Measurements from ENCODE around the gene SEMA6B. TPM values are rescaled to one million over a fixed set of nuclear protein-coding genes. Genes with fewer than 3 reads are reported as not detected.
"Not testable (repeated sequence)": the region's sequence is repeated elsewhere in the genome, so short reads cannot be mapped to it uniquely, and the experiment has no call there.

The SEMA6B gene
- total RNA-seq, 2 donors from 2014 or later: 28.9 to 67.8 TPM

GRCh38 chr19:4542896-4543841 is 16.3 kb downstream of the SEMA6B start:
- H3K4me1 Mint-ChIP-seq: peaks cover 6% of the 10 kb centered on the region
- H3K27ac ChIP-seq (ENCODE audit: low read depth, low read length): no peak overlapping the region
- H3K9me3 ChIP-seq (ENCODE audit: control insufficient read depth, low read length): peaks cover 6% of the 10 kb centered on the region
- no peak overlapping the region for H3K27ac Mint-ChIP-seq
- H3K9me3 Mint-ChIP-seq: peaks cover 4% of the 10 kb centered on the region
- no peaks in the 10 kb centered on the region for H3K36me3 ChIP-seq (ENCODE audit: control insufficient read depth, insufficient read depth, low read length)
- H3K36me3 Mint-ChIP-seq (ENCODE audit: low read depth): peaks cover 6% of the 10 kb centered on the region
- WGBS, 2 experiments (ENCODE audit: insufficient coverage in 1 of 2, insufficient read length in 1 of 2): 95 to 96% methylated on average over 32 to 77 of the region's 77 CpGs
- H3K27me3 Mint-ChIP-seq (ENCODE audit: insufficient read depth): no peaks in the 10 kb centered on the region
- no peak overlapping the region for H3K4me3 ChIP-seq (ENCODE audit: low read length)
- peaks cover 3% of the 10 kb centered on the region for H3K4me1 ChIP-seq (ENCODE audit: control insufficient read depth, insufficient read depth, low read length)
- no peaks in the 10 kb centered on the region for H3K27me3 ChIP-seq (ENCODE audit: control insufficient read depth, insufficient read depth, low read length, poor library complexity, severe bottlenecking)
- H3K9ac ChIP-seq (ENCODE audit: extremely low read depth, low read length, poor library complexity, severe bottlenecking): no peak overlapping the region
- TF ChIP-seq CTCF (conservative IDR thresholded peaks at IDR 0.05): no peak
- DNase-seq: no peak
- H3K4me3 Mint-ChIP-seq: no peak overlapping the region

GRCh38 chr19:4541806-4542145 is 17.7 kb downstream of the SEMA6B start:
- not testable (repeated sequence) for H3K4me3 Mint-ChIP-seq; H3K27me3 ChIP-seq (ENCODE audit: control insufficient read depth, insufficient read depth, low read length, poor library complexity, severe bottlenecking); H3K27ac ChIP-seq (ENCODE audit: low read depth, low read length); DNase-seq; H3K4me1 ChIP-seq (ENCODE audit: control insufficient read depth, insufficient read depth, low read length); H3K36me3 Mint-ChIP-seq (ENCODE audit: low read depth); H3K9me3 ChIP-seq (ENCODE audit: control insufficient read depth, low read length); H3K27ac Mint-ChIP-seq; H3K36me3 ChIP-seq (ENCODE audit: control insufficient read depth, insufficient read depth, low read length); H3K9ac ChIP-seq (ENCODE audit: extremely low read depth, low read length, poor library complexity, severe bottlenecking); H3K4me3 ChIP-seq (ENCODE audit: low read length); H3K4me1 Mint-ChIP-seq; H3K9me3 Mint-ChIP-seq; H3K27me3 Mint-ChIP-seq (ENCODE audit: insufficient read depth)
- 95 to 97% methylated on average over 10 to 12 of the region's 12 CpGs for WGBS, 2 experiments (ENCODE audit: insufficient coverage in 1 of 2, insufficient read length in 1 of 2)

- H3K27me3 Mint-ChIP-seq (ENCODE audit: insufficient read depth): no peaks in the 10 kb centered on the region
- H3K36me3 Mint-ChIP-seq (ENCODE audit: low read depth): no peaks in the 10 kb centered on the region
- no peaks in the 10 kb centered on the region for H3K36me3 ChIP-seq (ENCODE audit: control insufficient read depth, insufficient read depth, low read length)
- no peak overlapping the region for H3K4me3 ChIP-seq (ENCODE audit: low read length)
- no peak for TF ChIP-seq CTCF (conservative IDR thresholded peaks at IDR 0.05)
- no peaks in the 10 kb centered on the region for H3K27me3 ChIP-seq (ENCODE audit: control insufficient read depth, insufficient read depth, low read length, poor library complexity, severe bottlenecking)
- no peak overlapping the region for H3K4me3 Mint-ChIP-seq
- H3K9ac ChIP-seq (ENCODE audit: extremely low read depth, low read length, poor library complexity, severe bottlenecking): no peak overlapping the region
- peaks cover 6% of the 10 kb centered on the region for H3K4me1 Mint-ChIP-seq
- no peak for DNase-seq
- H3K9me3 ChIP-seq (ENCODE audit: control insufficient read depth, low read length): peaks cover 6% of the 10 kb centered on the region
- WGBS, 2 experiments (ENCODE audit: insufficient coverage in 1 of 2, insufficient read length in 1 of 2): 92 to 94% methylated on average over 11 to 12 of the region's 12 CpGs
- H3K9me3 Mint-ChIP-seq: peaks cover 4% of the 10 kb centered on the region
- no peak overlapping the region for H3K27ac ChIP-seq (ENCODE audit: low read depth, low read length)
- H3K4me1 ChIP-seq (ENCODE audit: control insufficient read depth, insufficient read depth, low read length): peaks cover 3% of the 10 kb centered on the region
- no peak overlapping the region for H3K27ac Mint-ChIP-seq
Measured at GRCh38 chr19:4541114-4541805, 18.2 kb downstream of the SEMA6B start.
